Neural cell (in vitro differentiated cells): ENCODE results near the gene SETBP1.

Source experiments
- EP300 ChIP-seq: fragments of 450-650 bp; conservative IDR thresholded peaks from 2 replicates; pipeline ENCODE4 v1.6.1; 2014; ENCODE audit warnings: antibody characterized with exemption, mild to moderate bottlenecking, moderate library complexity; ENCODE audit not compliant: poor library complexity, severe bottlenecking
- EZH2 ChIP-seq: fragments of 200-600, 300-800 bp; shearing (Covaris generic), sonication (generic); IDR thresholded peaks from 2 replicates; pipeline ENCODE4 v1.6.1; 2014; ENCODE audit warnings: antibody characterized with exemption, low read length, borderline replicate concordance, mild to moderate bottlenecking; ENCODE audit not compliant: insufficient read depth, poor library complexity, severe bottlenecking
- POLR2AphosphoS5 ChIP-seq: IDR thresholded peaks from 2 replicates; pipeline ENCODE4 v1.6.1; 2012
- RAD21 ChIP-seq: fragments of 450-650 bp; conservative IDR thresholded peaks from 2 replicates; pipeline ENCODE4 v1.6.1; 2014; ENCODE audit warnings: antibody characterized with exemption, mild to moderate bottlenecking, moderate library complexity
- TAF1 ChIP-seq: IDR thresholded peaks from 2 replicates; pipeline ENCODE4 v1.6.1; 2012; ENCODE audit warnings: low read depth
- TF ChIP-seq, protein P1 (sequence below): fragments of 450-650 bp; IDR thresholded peaks from 2 replicates; pipeline ENCODE4 v1.5.1; 2014; ENCODE audit warnings: antibody characterized with exemption, mild to moderate bottlenecking, moderate library complexity; ENCODE audit not compliant: poor library complexity, severe bottlenecking

- TF ChIP-seq, protein P1, sequence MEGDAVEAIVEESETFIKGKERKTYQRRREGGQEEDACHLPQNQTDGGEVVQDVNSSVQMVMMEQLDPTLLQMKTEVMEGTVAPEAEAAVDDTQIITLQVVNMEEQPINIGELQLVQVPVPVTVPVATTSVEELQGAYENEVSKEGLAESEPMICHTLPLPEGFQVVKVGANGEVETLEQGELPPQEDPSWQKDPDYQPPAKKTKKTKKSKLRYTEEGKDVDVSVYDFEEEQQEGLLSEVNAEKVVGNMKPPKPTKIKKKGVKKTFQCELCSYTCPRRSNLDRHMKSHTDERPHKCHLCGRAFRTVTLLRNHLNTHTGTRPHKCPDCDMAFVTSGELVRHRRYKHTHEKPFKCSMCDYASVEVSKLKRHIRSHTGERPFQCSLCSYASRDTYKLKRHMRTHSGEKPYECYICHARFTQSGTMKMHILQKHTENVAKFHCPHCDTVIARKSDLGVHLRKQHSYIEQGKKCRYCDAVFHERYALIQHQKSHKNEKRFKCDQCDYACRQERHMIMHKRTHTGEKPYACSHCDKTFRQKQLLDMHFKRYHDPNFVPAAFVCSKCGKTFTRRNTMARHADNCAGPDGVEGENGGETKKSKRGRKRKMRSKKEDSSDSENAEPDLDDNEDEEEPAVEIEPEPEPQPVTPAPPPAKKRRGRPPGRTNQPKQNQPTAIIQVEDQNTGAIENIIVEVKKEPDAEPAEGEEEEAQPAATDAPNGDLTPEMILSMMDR: no peak
- no peak for TF ChIP-seq TAF1
- TF ChIP-seq EP300: no peak
- TF ChIP-seq EZH2: no peak
- TF ChIP-seq RAD21: no peak
- TF ChIP-seq POLR2AphosphoS5: no peak
These were observed 175.0 kb downstream of the SETBP1 start for GRCh38 chr18:44855681-44856080.
